GM21528 (cell line): ENCODE data around the gene ITLN1.
"Not testable (repeated sequence)": the region's sequence is repeated elsewhere in the genome, so short reads cannot be mapped to it uniquely, and the experiment has no call there.

Experiments used
- ATAC-seq: cut with Tn5 transposase; IDR thresholded peaks from one replicate; pipeline ENCODE4 v1.9.1; 2021; ENCODE audit warnings: mild to moderate bottlenecking, moderate library complexity; ENCODE audit not compliant: unreplicated experiment, low FRiP score

ITLN1 gene

GRCh38 chr1:160885042-160885441 lies at the start of gene ITLN1:
ITLN1 (minus strand) TSS chr1:160885180; CDS start chr1:160884877, 303 bp downstream.
- no peak for ATAC-seq

- not testable (repeated sequence) for ATAC-seq
Observed at GRCh38 chr1:160933305-160933704, 48.3 kb upstream of the ITLN1 start.

GRCh38 chr1:160925652-160926244 lies 40.8 kb upstream of the ITLN1 start:
- no peak for ATAC-seq

- no peak for ATAC-seq
Observed at GRCh38 chr1:160924791-160925651, 40.0 kb upstream of the ITLN1 start.

GRCh38 chr1:160916666-160917065 lies 31.7 kb upstream of the ITLN1 start:
- no peak for ATAC-seq

GRCh38 chr1:160913229-160913628 lies 28.2 kb upstream of the ITLN1 start:
- ATAC-seq, result not testable (repeated sequence)

- no peak for ATAC-seq
Observed at GRCh38 chr1:160911925-160912324, 26.9 kb upstream of the ITLN1 start.

GRCh38 chr1:160911441-160911840 lies 26.5 kb upstream of the ITLN1 start:
- ATAC-seq, result no peak

- ATAC-seq, result no peak
Observed at GRCh38 chr1:160910170-160910750, 25.3 kb upstream of the ITLN1 start.

- no peak for ATAC-seq
Observed at GRCh38 chr1:160907976-160908375, 23.0 kb upstream of the ITLN1 start.

GRCh38 chr1:160905617-160905989 lies 20.6 kb upstream of the ITLN1 start:
- no peak for ATAC-seq

- ATAC-seq, result no peak
Observed at GRCh38 chr1:160904783-160905616, 20.0 kb upstream of the ITLN1 start.

GRCh38 chr1:160902251-160902650 lies 17.3 kb upstream of the ITLN1 start:
- not testable (repeated sequence) for ATAC-seq

GRCh38 chr1:160901768-160902167 lies 16.8 kb upstream of the ITLN1 start:
- no peak for ATAC-seq

GRCh38 chr1:160900683-160901082 lies 15.7 kb upstream of the ITLN1 start:
- not testable (repeated sequence) for ATAC-seq

GRCh38 chr1:160894368-160895135 lies 9.6 kb upstream of the ITLN1 start:
- ATAC-seq, result not testable (repeated sequence)

GRCh38 chr1:160891474-160891873 lies 6.5 kb upstream of the ITLN1 start:
- no peak for ATAC-seq

GRCh38 chr1:160888926-160889325 lies 3.9 kb upstream of the ITLN1 start:
- ATAC-seq, result no peak

GRCh38 chr1:160887071-160887470 lies 2.1 kb upstream of the ITLN1 start:
- no peak for ATAC-seq

GRCh38 chr1:160884579-160884978 lies 401 bp downstream of the ITLN1 start:
- ATAC-seq, result no peak
